K562 (cell line): Measurements from ENCODE around the gene TRDN. TPM values are rescaled to one million over a fixed set of nuclear protein-coding genes. Genes with fewer than 3 reads are reported as not detected.

ENCODE experiments used
- ATAC-seq: fragments of 200-7000 bp; cut with Tn5 transposase; 3 replicates; pipeline ENCODE4 v1.9.1; 2020; ENCODE audit warnings: moderate library complexity
- BruUV-seq: library from RNA; stranded (reverse); fragments of 400-500 nt; replicated peaks from 2 replicates; lab custom pipeline; 2021; lab: Mats Ljungman, UMichigan
- CTCF ChIA-PET: fragments of 300-600 bp; formaldehyde crosslinking; extraction: SDS; loops from one replicate; lab custom pipeline; 2021; ENCODE audit warnings: low intra/inter-chr PET ratio; lab: Yijun Ruan, JAX
- POLR2A ChIA-PET: fragments of 300-600, 350-650 bp; sonication (Branson Sonifier 250); formaldehyde crosslinking; extraction: SDS; loops from one replicate; lab custom pipeline; 2021; ENCODE audit warnings: antibody characterized with exemption, inconsistent platforms; lab: Yijun Ruan, JAX
- DNase-seq, 4 experiments: peaks; one replicate each; pipeline versions ENCODE4 v3.0.0 to v3.0.0-alpha.2; 2011 to 2018; ENCODE audit warnings: low spot score in 3 of 4, mixed read lengths in 3 of 4; ENCODE audit errors: extremely low read depth in 1 of 4
- FAIRE-seq: peaks from 2 replicates; lab custom pipeline; 2011; peaks lifted over from hg19 to GRCh38; lab: Jason Lieb, UNC
- H2AFZ ChIP-seq: 2 replicates; pipeline ENCODE4 v1.6.0; 2011; ENCODE audit warnings: low read depth, low read length, control low read depth, inconsistent platforms
- H3K27ac ChIP-seq: fragments of 200-600 bp; 3 replicates; pipeline ENCODE4 v1.8.0; 2011; ENCODE audit warnings: low read depth, mild to moderate bottlenecking, control low read depth, inconsistent platforms, low read length, moderate library complexity, mixed read lengths; ENCODE audit errors: extremely low read depth
- H3K27me3 ChIP-seq, 2 experiments: fragments of 300-600 bp in 1 of 2; 2 replicates in 1 of 2; 3 replicates in 1 of 2; pipeline versions ENCODE4 v1.6.0 to v1.8.0; 2011; ENCODE audit warnings: inconsistent platforms in 2 of 2, low read length in 2 of 2, mild to moderate bottlenecking in 1 of 2, mixed read lengths in 1 of 2, moderate library complexity in 1 of 2; ENCODE audit not compliant: control insufficient read depth in 2 of 2, insufficient read depth in 2 of 2
- H3K36me3 ChIP-seq: fragments of 300-600 bp; 3 replicates; pipeline ENCODE4 v1.8.0; 2011; ENCODE audit warnings: mild to moderate bottlenecking, low read length, inconsistent platforms; ENCODE audit not compliant: control insufficient read depth, insufficient read depth
- H3K4me1 ChIP-seq, 2 experiments: fragments of 200-600 bp in 1 of 2; replicated peaks in 1 of 2; 2 replicates in 1 of 2; 3 replicates in 1 of 2; pipeline versions ENCODE4 v1.5.1 to v1.8.0; 2011; ENCODE audit warnings: inconsistent platforms in 2 of 2, low read length in 2 of 2, mild to moderate bottlenecking in 1 of 2, mixed read lengths in 1 of 2, moderate library complexity in 1 of 2; ENCODE audit not compliant: control insufficient read depth in 2 of 2, insufficient read depth in 2 of 2
- H3K4me2 ChIP-seq: 2 replicates; pipeline ENCODE4 v1.6.1; 2011; ENCODE audit warnings: low read length, control low read depth, inconsistent platforms, mixed read lengths; ENCODE audit not compliant: insufficient read depth
- H3K4me3 ChIP-seq: fragments of 200-600 bp; sonication (generic), shearing (Covaris generic); 2 replicates; pipeline ENCODE4 v1.5.1; 2016; ENCODE audit warnings: control low read depth, inconsistent platforms
- H3K79me2 ChIP-seq: fragments of 200-600 bp; 3 replicates; pipeline ENCODE4 v1.8.0; 2011; ENCODE audit warnings: low read length, inconsistent platforms; ENCODE audit not compliant: control insufficient read depth, insufficient read depth
- H3K9ac ChIP-seq, 2 experiments: 2 replicates each; pipeline versions ENCODE4 v1.6.0 to v1.6.1; 2011; ENCODE audit warnings: low read depth in 2 of 2, low read length in 2 of 2, control low read depth in 1 of 2, inconsistent platforms in 1 of 2, mild to moderate bottlenecking in 1 of 2, mixed read lengths in 1 of 2; ENCODE audit not compliant: insufficient read depth in 1 of 2
- H3K9me1 ChIP-seq: one replicate; pipeline ENCODE4 v1.6.0; 2011; ENCODE audit warnings: inconsistent platforms, mild to moderate bottlenecking, low read length, moderate library complexity; ENCODE audit not compliant: control insufficient read depth, insufficient read depth
- H3K9me3 ChIP-seq: replicated peaks from 2 replicates; pipeline ENCODE4 v1.5.1; 2011; ENCODE audit warnings: low read depth, low read length, inconsistent platforms; ENCODE audit not compliant: control insufficient read depth, insufficient read depth
- H4K20me1 ChIP-seq: replicated peaks from 2 replicates; pipeline ENCODE4 v1.6.1; 2011; ENCODE audit warnings: low read length, inconsistent platforms, mixed read lengths; ENCODE audit not compliant: control insufficient read depth, insufficient read depth
- ARNT ChIP-seq, 2 experiments: fragments of 450-650 bp; IDR thresholded peaks; 2 replicates each; pipeline ENCODE4 v1.6.1; 2016; ENCODE audit warnings: mild to moderate bottlenecking in 1 of 2
- HNRNPH1 ChIP-seq: fragments of 200-400 bp; formaldehyde crosslinking; optimal IDR thresholded peaks from 2 replicates; pipeline ENCODE3; 2017; ENCODE audit warnings: low read depth, mild to moderate bottlenecking, low read length, moderate library complexity
- MNT ChIP-seq, 2 experiments: fragments of 450-650 bp; conservative IDR thresholded peaks; 2 replicates each; pipeline ENCODE4 v1.6.1; 2017; ENCODE audit warnings: mild to moderate bottlenecking in 2 of 2, moderate library complexity in 2 of 2
- NUFIP1 ChIP-seq: fragments of 450-650 bp; IDR thresholded peaks from 2 replicates; pipeline ENCODE4 v1.6.1; 2018; ENCODE audit not compliant: partially characterized antibody
- RREB1 ChIP-seq: fragments of 250-450 bp; sonication (Bioruptor Pico); IDR thresholded peaks from 2 replicates; pipeline ENCODE4 v1.4.0; 2020
- TAF1 ChIP-seq: IDR thresholded peaks from 2 replicates; pipeline ENCODE4 v1.6.1; 2011; ENCODE audit warnings: mild to moderate bottlenecking, low read length, moderate library complexity; ENCODE audit not compliant: insufficient read depth, control insufficient read depth, severe bottlenecking; ENCODE audit errors: extremely low read depth
- ZNF175 ChIP-seq: fragments of 200-800 bp; sonication (Bioruptor generic); IDR thresholded peaks from 2 replicates; pipeline ENCODE4 v1.6.1; 2016; ENCODE audit warnings: low read depth, mild to moderate bottlenecking, missing genetic modification characterization, missing compliant biosample characterization
- ZNF274 ChIP-seq: IDR thresholded peaks from 2 replicates; pipeline ENCODE4 v1.6.1; 2011; ENCODE audit warnings: low read depth, mild to moderate bottlenecking, low read length, moderate library complexity, borderline replicate concordance
- WGBS: fragments of 100-300 bp; shearing (Covaris generic); methylation state at CpG from one replicate; pipeline ENCODE4 v1.1.6; 2016; ENCODE audit warnings: low coverage, mixed read lengths; ENCODE audit not compliant: insufficient coverage; ENCODE audit errors: missing lambda C conversion rate; 5-methylcytosine and 5-hydroxymethylcytosine counted together
- in situ Hi-C: fragments of 300-500 bp; cut with MboI; formaldehyde crosslinking; loops from 4 replicates; pipeline ENCODE4 v1.15.0; 2018; ENCODE audit warnings: inconsistent platforms, mixed read lengths
- intact Hi-C: fragments of 100-400 bp; cut with micrococcal nuclease; formaldehyde crosslinking; loops from 2 replicates; pipeline ENCODE4 v1.14.2; 2022
- polyA plus RNA-seq, 8 experiments: library from polyadenylated mRNA; depleted of rRNA in 4 of 8; stranded (reverse) in 5 of 8; unstranded in 3 of 8; fragments of >200 nt; fragmentation: Nextera tagmentation in 2 of 8; fragmentation: Illumina TruSeq in 1 of 8; extraction: Ambion mirVana in 2 of 8; extraction: Trizol in 1 of 8; gene quantifications; 2 replicates each; pipeline versions ENCODE4 v1.2.1 to v1.2.3, GENCODE V29; 2011 to 2014; ENCODE audit warnings: inconsistent platforms in 1 of 8, missing spikeins in 1 of 8
- total RNA-seq, 7 experiments: library from RNA; depleted of rRNA in 6 of 7; stranded (reverse); fragments of >200 nt in 6 of 7; fragmentation: Illumina TruSeq in 2 of 7; extraction: Trizol in 2 of 7; gene quantifications; 2 replicates each; pipeline versions ENCODE4 v1.2.1 to v1.2.3, GENCODE V29; 2011 to 2021; ENCODE audit warnings: low replicate concordance in 1 of 7
- TF ChIP-seq, protein P1 (sequence below): sonication (generic); formaldehyde crosslinking; IDR thresholded peaks from 2 replicates; pipeline ENCODE4 v1.8.0; 2022; ENCODE audit warnings: mild to moderate bottlenecking, missing genetic modification reagents

The TRDN gene
- total and polyA plus RNA-seq, 9 of the 15 experiments (the other 6 are each of a cell fraction or from before 2014, with no cell fraction given) = 0.05 to 0.50 (median 0.16) TPM

DNA sequence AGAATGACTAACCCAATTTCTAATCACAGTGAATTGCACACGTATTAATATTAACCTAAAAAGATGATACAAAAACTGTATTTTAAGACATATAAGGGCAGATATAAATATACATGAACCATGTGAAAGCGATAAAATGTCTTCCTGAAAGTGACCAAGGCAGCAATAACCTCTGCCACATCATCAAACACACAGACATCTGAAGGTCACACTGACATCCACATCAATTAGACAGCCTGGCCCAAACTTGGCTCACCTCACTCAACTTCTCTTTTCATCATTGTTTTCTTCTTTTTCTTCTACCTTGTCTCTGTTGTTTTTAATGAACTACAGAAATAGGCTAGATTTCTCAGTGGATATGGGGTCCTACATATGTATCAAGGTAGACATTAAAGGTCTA, 128.5 kb downstream of the TRDN start:
- FAIRE-seq = no peak

More for the DNA sequence above, 128.5 kb downstream of the TRDN start:
- Histone ChIP-seq H3K9ac (no peak overlapping the region), H3K4me1 (no peaks in the 10 kb centered on the region), H3K9me1 (no peaks in the 10 kb centered on the region), H2AFZ (no peak overlapping the region), H3K27me3 (no peaks in the 10 kb centered on the region), H3K79me2 (no peaks in the 10 kb centered on the region), H4K20me1 (no peaks in the 10 kb centered on the region), H3K9me3 (no peaks in the 10 kb centered on the region), H3K4me2 (no peak overlapping the region), H3K36me3 (no peaks in the 10 kb centered on the region), H3K4me3 (no peak overlapping the region), H3K27ac (no peak overlapping the region)
- BruUV-seq = no TSS peak
- in situ Hi-C loops (no loop called here), intact Hi-C loops (no loop called here)
- CTCF ChIA-PET = no interaction called here
- DNase-seq = no peak
- ATAC-seq = no peak
- WGBS = 25% methylated on average over 2 of the region's 2 CpGs
- POLR2A ChIA-PET = no interaction called here
- TF ChIP-seq NUFIP1 (no peak), ARNT (IDR thresholded peaks at IDR 0.05) (no peak), RREB1 (CRISPR knock-in tag) (no peak), ZNF175 (CRISPR knock-in tag) (no peak), TAF1 (no peak), ZNF274 (no peak), HNRNPH1 (no peak), MNT (conservative IDR thresholded peaks at IDR 0.05) (no peak)
- TF ChIP-seq, protein P1, sequence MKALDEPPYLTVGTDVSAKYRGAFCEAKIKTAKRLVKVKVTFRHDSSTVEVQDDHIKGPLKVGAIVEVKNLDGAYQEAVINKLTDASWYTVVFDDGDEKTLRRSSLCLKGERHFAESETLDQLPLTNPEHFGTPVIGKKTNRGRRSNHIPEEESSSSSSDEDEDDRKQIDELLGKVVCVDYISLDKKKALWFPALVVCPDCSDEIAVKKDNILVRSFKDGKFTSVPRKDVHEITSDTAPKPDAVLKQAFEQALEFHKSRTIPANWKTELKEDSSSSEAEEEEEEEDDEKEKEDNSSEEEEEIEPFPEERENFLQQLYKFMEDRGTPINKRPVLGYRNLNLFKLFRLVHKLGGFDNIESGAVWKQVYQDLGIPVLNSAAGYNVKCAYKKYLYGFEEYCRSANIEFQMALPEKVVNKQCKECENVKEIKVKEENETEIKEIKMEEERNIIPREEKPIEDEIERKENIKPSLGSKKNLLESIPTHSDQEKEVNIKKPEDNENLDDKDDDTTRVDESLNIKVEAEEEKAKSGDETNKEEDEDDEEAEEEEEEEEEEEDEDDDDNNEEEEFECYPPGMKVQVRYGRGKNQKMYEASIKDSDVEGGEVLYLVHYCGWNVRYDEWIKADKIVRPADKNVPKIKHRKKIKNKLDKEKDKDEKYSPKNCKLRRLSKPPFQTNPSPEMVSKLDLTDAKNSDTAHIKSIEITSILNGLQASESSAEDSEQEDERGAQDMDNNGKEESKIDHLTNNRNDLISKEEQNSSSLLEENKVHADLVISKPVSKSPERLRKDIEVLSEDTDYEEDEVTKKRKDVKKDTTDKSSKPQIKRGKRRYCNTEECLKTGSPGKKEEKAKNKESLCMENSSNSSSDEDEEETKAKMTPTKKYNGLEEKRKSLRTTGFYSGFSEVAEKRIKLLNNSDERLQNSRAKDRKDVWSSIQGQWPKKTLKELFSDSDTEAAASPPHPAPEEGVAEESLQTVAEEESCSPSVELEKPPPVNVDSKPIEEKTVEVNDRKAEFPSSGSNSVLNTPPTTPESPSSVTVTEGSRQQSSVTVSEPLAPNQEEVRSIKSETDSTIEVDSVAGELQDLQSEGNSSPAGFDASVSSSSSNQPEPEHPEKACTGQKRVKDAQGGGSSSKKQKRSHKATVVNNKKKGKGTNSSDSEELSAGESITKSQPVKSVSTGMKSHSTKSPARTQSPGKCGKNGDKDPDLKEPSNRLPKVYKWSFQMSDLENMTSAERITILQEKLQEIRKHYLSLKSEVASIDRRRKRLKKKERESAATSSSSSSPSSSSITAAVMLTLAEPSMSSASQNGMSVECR = no peak
